Panc1 (cell line): ENCODE measurements around the gene C4orf50. TPM values are rescaled to one million over a fixed set of nuclear protein-coding genes. Genes with fewer than 3 reads are reported as not detected.

Source experiments
- ATAC-seq: fragments of 200-7000 bp; cut with Tn5 transposase; 2 replicates; pipeline ENCODE4 v1.9.1; 2020; ENCODE audit warnings: mild to moderate bottlenecking, moderate library complexity
- BruUV-seq: library from RNA; stranded (reverse); fragments of 400-500 nt; replicated peaks from 2 replicates; lab custom pipeline; 2021; lab: Mats Ljungman, UMichigan
- CTCF ChIA-PET: fragments of 300-600 bp; sonication (Branson Sonifier 250); formaldehyde crosslinking; loops from one replicate; lab custom pipeline; 2022; ENCODE audit warnings: antibody characterized with exemption; lab: Charles Lee
- POLR2A ChIA-PET: fragments of 300-600 bp; sonication (Branson Sonifier 250); formaldehyde crosslinking; loops from one replicate; lab custom pipeline; 2022; ENCODE audit warnings: antibody characterized with exemption; lab: Charles Lee
- DNase-seq: peaks from one replicate; pipeline ENCODE4 v3.0.0-alpha.2; 2010; ENCODE audit warnings: low read depth, low spot score
- H3K27ac ChIP-seq: 2 replicates; pipeline ENCODE4 v1.5.1; 2011; ENCODE audit warnings: mild to moderate bottlenecking, low read length, inconsistent platforms
- H3K27me3 ChIP-seq: fragments of 200-500 bp; sonication (Bioruptor generic); 2 replicates; pipeline ENCODE4 v1.6.0; 2014; ENCODE audit warnings: low read length, inconsistent platforms; ENCODE audit not compliant: control insufficient read depth, insufficient read depth
- H3K36me3 ChIP-seq: fragments of 200-500 bp; sonication (Bioruptor generic); 2 replicates; pipeline ENCODE4 v1.5.1; 2014; ENCODE audit warnings: inconsistent platforms, mild to moderate bottlenecking, low read length, moderate library complexity; ENCODE audit not compliant: control insufficient read depth, insufficient read depth
- H3K4me1 ChIP-seq: 2 replicates; pipeline ENCODE4 v1.5.1; 2011; ENCODE audit warnings: inconsistent platforms, mild to moderate bottlenecking, low read length, moderate library complexity; ENCODE audit not compliant: control insufficient read depth, insufficient read depth
- H3K4me3 ChIP-seq, 2 experiments: 2 replicates each; pipeline ENCODE4 v1.5.1; 2011 to 2012; ENCODE audit warnings: low read depth in 2 of 2, low read length in 2 of 2, mild to moderate bottlenecking in 2 of 2, inconsistent platforms in 1 of 2, moderate library complexity in 1 of 2
- H3K9me3 ChIP-seq: fragments of 200-500 bp; sonication (Bioruptor generic); 2 replicates; pipeline ENCODE4 v1.5.1; 2014; ENCODE audit warnings: low read depth, mild to moderate bottlenecking, inconsistent platforms, low read length, moderate library complexity; ENCODE audit not compliant: control insufficient read depth, insufficient read depth
- CTCF ChIP-seq: fragments of 450-650 bp; IDR thresholded peaks from 2 replicates; pipeline ENCODE4 v1.5.1; 2017; ENCODE audit warnings: mild to moderate bottlenecking
- POLR2AphosphoS5 ChIP-seq: IDR thresholded peaks from 2 replicates; pipeline ENCODE4 v1.6.1; 2012; ENCODE audit warnings: mild to moderate bottlenecking, low read depth, low read length, moderate library complexity
- REST ChIP-seq, 2 experiments: IDR thresholded peaks; 2 replicates each; pipeline ENCODE4 v1.6.1; 2011 to 2012; ENCODE audit warnings: low read depth in 2 of 2, control low read depth in 1 of 2, low read length in 1 of 2, mild to moderate bottlenecking in 1 of 2, moderate library complexity in 1 of 2; ENCODE audit not compliant: insufficient read depth in 1 of 2
- SIN3A ChIP-seq: IDR thresholded peaks from 2 replicates; pipeline ENCODE4 v1.6.1; 2012; ENCODE audit warnings: low read depth, mild to moderate bottlenecking, low read length, moderate library complexity, borderline replicate concordance; ENCODE audit not compliant: insufficient read depth
- TCF7L2 ChIP-seq: IDR thresholded peaks from 2 replicates; pipeline ENCODE4 v1.6.1; 2011; ENCODE audit warnings: mild to moderate bottlenecking, low read depth, low read length, inconsistent platforms
- in situ Hi-C: cut with HindIII; loops from 2 replicates; pipeline ENCODE4 v1.10.0; 2016; ENCODE audit warnings: low sequenced_read_pairs, low pct_unique_long_range_greater_than_20kb
- intact Hi-C: fragments of 100-400 bp; cut with micrococcal nuclease; formaldehyde crosslinking; loops from one replicate; pipeline ENCODE4 v1.10.0; 2022; ENCODE audit not compliant: unreplicated experiment
- total RNA-seq: library from RNA; stranded (reverse); gene quantifications from one replicate; pipeline ENCODE4 v1.2.1, GENCODE V29; 2021; ENCODE audit not compliant: unreplicated experiment

Gene C4orf50
- total RNA-seq, 1 experiment from 2014 or later: under 0.01 TPM

- Histone ChIP-seq H3K9me3 (no peaks in the 10 kb centered on the region), H3K4me1 (no peaks in the 10 kb centered on the region), H3K36me3 (no peaks in the 10 kb centered on the region), H3K27ac (no peak overlapping the region), H3K4me3 (no peak overlapping the region), H3K27me3 (no peaks in the 10 kb centered on the region; the same call in 1 of the 2 replicates)
- intact Hi-C loops (no loop called here), in situ Hi-C loops (no loop called here)
- no peak for ATAC-seq
- BruUV-seq: no TSS peak
- POLR2A ChIA-PET: no interaction called here
- CTCF ChIA-PET: no interaction called here
- TF ChIP-seq CTCF (no peak), TCF7L2 (no peak), SIN3A (no peak), POLR2AphosphoS5 (no peak), REST (IDR thresholded peaks at IDR 0.05; ENCODE audit: insufficient read depth in 1 of 2, low read depth in 2 of 2, low read length in 1 of 2) (no peak)
- DNase-seq: no peak
Measured at GRCh38 chr4:5967783-5968182, 50.4 kb downstream of the C4orf50 start.

GRCh38 chr4:5965225-5965624 is 53.0 kb downstream of the C4orf50 start:
- TF ChIP-seq REST (IDR thresholded peaks at IDR 0.05; ENCODE audit: insufficient read depth in 1 of 2, low read depth in 2 of 2, low read length in 1 of 2) (no peak), SIN3A (no peak), TCF7L2 (no peak), CTCF (no peak), POLR2AphosphoS5 (no peak)
- CTCF ChIA-PET: interaction anchor here (0.7 kb wide), 1 partner anchor 132 kb away, joined by 8 read pairs; no protein-coding TSS in a partner anchor
- no peak overlapping the region for H3K4me3 ChIP-seq
- no peaks in the 10 kb centered on the region for H3K9me3 ChIP-seq
- POLR2A ChIA-PET: no interaction called here
- H3K27ac ChIP-seq: no peak overlapping the region
- no peaks in the 10 kb centered on the region; the same call in 1 of the 2 replicates for H3K27me3 ChIP-seq
- DNase-seq: no peak
- intact Hi-C loops: no loop called here
- no TSS peak for BruUV-seq
- no peak for ATAC-seq
- no peaks in the 10 kb centered on the region for H3K4me1 ChIP-seq
- no peaks in the 10 kb centered on the region for H3K36me3 ChIP-seq
- in situ Hi-C loops: no loop called here
